T-helper 1 cell (primary cell): ENCODE results near the gene GRIN3B.

Experiments used
- DNase-seq, 5 donors: peaks; one replicate each; pipeline ENCODE4 v3.0.0-alpha.2; 2012 to 2020

GRIN3B gene

GRCh38 chr19:991174-991931 lies 8.9 kb upstream of the GRIN3B start:
- peak; percentile 30 to 71 (median 62) for DNase-seq

GRCh38 chr19:991932-992669 lies 8.1 kb upstream of the GRIN3B start:
- DNase-seq, result no peak

GRCh38 chr19:992670-993055 lies 7.6 kb upstream of the GRIN3B start:
- DNase-seq, result no peak

GRCh38 chr19:993361-993830 lies 6.8 kb upstream of the GRIN3B start:
- DNase-seq, result no peak

- DNase-seq, result no peak
Observed at GRCh38 chr19:993831-994393, 6.3 kb upstream of the GRIN3B start.

- no peak for DNase-seq
Observed at GRCh38 chr19:994516-994915, 5.7 kb upstream of the GRIN3B start.

- DNase-seq, result no peak
Observed at GRCh38 chr19:995051-995827, 5.0 kb upstream of the GRIN3B start.

GRCh38 chr19:996051-996838 lies 4.0 kb upstream of the GRIN3B start:
- DNase-seq, result peak; percentile 52 to 87 (median 72)

- DNase-seq, result no peak
Observed at GRCh38 chr19:998064-998463, 2.2 kb upstream of the GRIN3B start.

- no peak for DNase-seq
Observed at GRCh38 chr19:999379-999719, 870 bp upstream of the GRIN3B start.

- DNase-seq, result no peak
Observed at GRCh38 chr19:1000591-1001537, 645 bp downstream of the GRIN3B start.

GRCh38 chr19:1001538-1002166 lies 1.4 kb downstream of the GRIN3B start:
- peak in 4 of 5 donors; percentile 49 to 66 (median 54) for DNase-seq

GRCh38 chr19:1002600-1002999 lies 2.4 kb downstream of the GRIN3B start:
- no peak for DNase-seq

- DNase-seq, result no peak
Observed at GRCh38 chr19:1003283-1003682, 3.1 kb downstream of the GRIN3B start.

GRCh38 chr19:1004204-1004802 lies 4.1 kb downstream of the GRIN3B start:
- no peak for DNase-seq

GRCh38 chr19:1004803-1005664 lies 4.8 kb downstream of the GRIN3B start:
- DNase-seq, result no peak

- DNase-seq, result no peak
Observed at GRCh38 chr19:1006711-1007398, 6.6 kb downstream of the GRIN3B start.
